Breast epithelium (tissue), 3 donors: ENCODE data around the gene OR8G1.

Experiments
- CTCF ChIP-seq, 3 donors: fragments of 450-650 bp; IDR thresholded peaks; one replicate each; pipeline ENCODE4 v1.5.1; 2016 to 2017; ENCODE audit warnings: antibody characterized with exemption in 3 of 3, mild to moderate bottlenecking in 3 of 3, moderate library complexity in 3 of 3
- POLR2A ChIP-seq: fragments of 450-650 bp; IDR thresholded peaks from one replicate; pipeline ENCODE4 v1.6.1; 2016; ENCODE audit warnings: antibody characterized with exemption, mild to moderate bottlenecking, moderate library complexity
- POLR2AphosphoS5 ChIP-seq, 3 donors: sonication (generic); formaldehyde crosslinking; IDR thresholded peaks; one replicate each; pipeline ENCODE4 v1.6.1; 2017; ENCODE audit warnings: antibody characterized with exemption in 3 of 3

- TF ChIP-seq CTCF (IDR thresholded peaks at IDR 0.05) = peak in 2 of 3 donors; percentile 15 to 38
- no peak for TF ChIP-seq POLR2A
- TF ChIP-seq POLR2AphosphoS5 (IDR thresholded peaks at IDR 0.05) = no peak
Observed at GRCh38 chr11:124195189-124195734, 45.6 kb upstream of the OR8G1 start.
